ENCODE measurements around the gene RASA3. TPM values are rescaled to one million over a fixed set of nuclear protein-coding genes. Genes with fewer than 3 reads are reported as not detected.

Gene RASA3
- total RNA-seq, 1 experiment from 2014 or later = 18.6 TPM

DNA sequence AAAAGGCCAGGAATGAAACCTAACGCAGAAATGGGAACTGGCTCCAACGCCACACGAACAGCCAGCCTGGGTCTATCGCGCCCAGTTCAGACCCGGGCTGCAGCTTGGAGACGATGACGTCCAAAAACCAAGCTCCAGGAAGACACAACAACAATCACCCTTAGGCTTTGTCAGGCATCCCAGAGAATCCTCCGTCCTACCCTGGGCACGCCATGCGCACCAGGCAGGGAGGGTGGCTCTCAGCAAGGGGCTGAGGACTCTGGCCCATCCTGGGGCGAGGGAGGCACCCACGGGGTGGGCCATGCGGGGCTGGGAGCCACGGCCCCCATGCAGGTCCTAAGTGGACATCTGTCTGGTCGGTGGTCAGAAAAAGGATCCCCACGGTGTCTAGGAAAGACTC is 9.0 kb downstream of the RASA3 start:
- RAD21 ChIA-PET (ENCODE audit: low non-redundant PET in 1 of 2, low total read pairs in 2 of 2, uncharacterized antibody in 2 of 2, unreplicated experiment in 2 of 2) = no interaction called here
- Histone ChIP-seq H3K9me3 (ENCODE audit: control insufficient read depth in 1 of 2, insufficient read depth in 1 of 2, low read depth in 1 of 2, low read length in 2 of 2) (no peaks in the 10 kb centered on the region), H4K20me1 (ENCODE audit: insufficient read depth) (no peaks in the 10 kb centered on the region), H2AFZ (ENCODE audit: low read depth, low read length, poor library complexity, severe bottlenecking) (no peak overlapping the region), H3K27ac (ENCODE audit: low read depth, low read length) (no peak overlapping the region), H3K4me3 (replicated peaks in 1 of 2; ENCODE audit: low read depth in 1 of 2, low read length in 2 of 2) (no peak overlapping the region), H3K4me2 (ENCODE audit: low read length) (no peak overlapping the region), H3K27me3 (ENCODE audit: insufficient read depth, low read length) (no peaks in the 10 kb centered on the region), H3K9me2 (ENCODE audit: insufficient read depth) (no peaks in the 10 kb centered on the region), H3K9ac (ENCODE audit: low read length) (no peak overlapping the region), H3K36me3 (ENCODE audit: control insufficient read depth in 1 of 2, insufficient read depth in 2 of 2, low read length in 2 of 2) (no peaks in the 10 kb centered on the region), H3K4me1 (ENCODE audit: control insufficient read depth in 1 of 2, insufficient read depth in 2 of 2, low read length in 2 of 2) (peaks cover 13 to 39% of the 10 kb centered on the region in 2 experiments), H3K79me2 (ENCODE audit: insufficient read depth, low read length) (peaks cover 79% of the 10 kb centered on the region)
- TF ChIP-seq RAD21 (IDR thresholded peaks at IDR 0.05; ENCODE audit: low read depth) (no peak), EZH2 (IDR thresholded peaks at IDR 0.05) (no peak), POLR2A (IDR thresholded peaks at IDR 0.05; ENCODE audit: borderline replicate concordance, extremely low read depth, insufficient read depth, insufficient read length) (no peak), CBX3 (IDR thresholded peaks at IDR 0.05; ENCODE audit: low read depth) (no peak), EGR1 (IDR thresholded peaks at IDR 0.05; ENCODE audit: low read depth) (no peak), FOSL1 (IDR thresholded peaks at IDR 0.05; ENCODE audit: low read depth) (no peak), CEBPB (IDR thresholded peaks at IDR 0.05; ENCODE audit: low read depth) (no peak), SP1 (IDR thresholded peaks at IDR 0.05; ENCODE audit: low read depth) (no peak), ZFX (IDR thresholded peaks at IDR 0.05) (no peak), ZNF274 (IDR thresholded peaks at IDR 0.05; ENCODE audit: low read depth, low read length) (no peak), TCF7L2 (IDR thresholded peaks at IDR 0.05; ENCODE audit: borderline replicate concordance, extremely low read depth, insufficient read depth, insufficient read length) (no peak)
- TF ChIP-seq, protein P1, sequence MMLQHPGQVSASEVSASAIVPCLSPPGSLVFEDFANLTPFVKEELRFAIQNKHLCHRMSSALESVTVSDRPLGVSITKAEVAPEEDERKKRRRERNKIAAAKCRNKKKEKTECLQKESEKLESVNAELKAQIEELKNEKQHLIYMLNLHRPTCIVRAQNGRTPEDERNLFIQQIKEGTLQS (IDR thresholded peaks at IDR 0.05) = no peak
- intact Hi-C loops (cut with micrococcal nuclease) = no loop called here
- BruUV-seq (replicated peaks) = no TSS peak
- POLR2A ChIA-PET = no interaction called here
- ATAC-seq (no peak), DNase-seq (ENCODE audit: low read depth, low spot score) (no peak)
- CTCF ChIA-PET = no interaction called here

DNA sequence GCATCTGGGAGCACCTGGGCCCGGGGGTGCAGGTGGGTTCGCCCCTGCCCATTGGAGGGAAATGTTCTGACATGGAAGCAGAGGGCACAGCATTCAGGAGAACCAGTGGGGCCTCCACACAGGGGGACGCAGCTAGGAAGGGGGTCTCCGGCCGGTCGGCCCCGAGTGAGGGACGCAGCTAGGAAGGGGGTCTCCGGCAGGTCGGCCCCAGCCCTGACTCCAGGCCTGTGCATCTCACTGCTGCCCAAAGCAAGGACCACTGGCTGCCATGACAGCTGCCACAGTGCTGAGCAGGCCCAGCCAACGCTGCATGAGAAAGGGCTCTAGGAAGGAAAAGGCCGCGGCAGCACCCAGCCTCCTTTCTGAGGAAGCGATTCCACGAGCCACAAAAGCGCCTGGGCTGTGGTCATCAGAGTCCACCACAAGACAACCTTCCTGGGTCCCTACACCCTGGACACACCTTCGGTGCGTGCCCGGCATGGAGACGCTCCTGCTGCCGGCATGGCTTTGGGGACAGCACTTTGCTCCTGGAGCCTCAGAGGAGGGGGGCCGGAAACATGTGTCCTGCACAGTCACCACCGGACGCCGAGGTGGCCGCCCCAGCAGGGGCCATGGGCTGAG is 9.7 kb downstream of the RASA3 start:
- TF ChIP-seq POLR2A (IDR thresholded peaks at IDR 0.05; ENCODE audit: borderline replicate concordance, extremely low read depth, insufficient read depth, insufficient read length) (no peak), CTCF (IDR thresholded peaks at IDR 0.05 in 2 of 3, conservative IDR thresholded peaks at IDR 0.05 in 1 of 3; ENCODE audit: borderline replicate concordance in 1 of 3, insufficient read depth in 1 of 3, low read depth in 2 of 3, low read length in 2 of 3) (no peak), ZBTB33 (IDR thresholded peaks at IDR 0.05; ENCODE audit: extremely low read depth, insufficient replicate concordance, low read length) (no peak), EGR1 (IDR thresholded peaks at IDR 0.05; ENCODE audit: low read depth) (no peak), SP1 (IDR thresholded peaks at IDR 0.05; ENCODE audit: low read depth) (no peak), RAD21 (IDR thresholded peaks at IDR 0.05; ENCODE audit: low read depth) (no peak)
- TF ChIP-seq, protein P1 (IDR thresholded peaks at IDR 0.05) = no peak
- TF ChIP-seq, protein P2, sequence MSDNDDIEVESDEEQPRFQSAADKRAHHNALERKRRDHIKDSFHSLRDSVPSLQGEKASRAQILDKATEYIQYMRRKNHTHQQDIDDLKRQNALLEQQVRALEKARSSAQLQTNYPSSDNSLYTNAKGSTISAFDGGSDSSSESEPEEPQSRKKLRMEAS (IDR thresholded peaks at IDR 0.05) = no peak
- H3K9me3 ChIP-seq (ENCODE audit: control insufficient read depth in 1 of 2, insufficient read depth in 1 of 2, low read depth in 1 of 2, low read length in 2 of 2) = no peaks in the 10 kb centered on the region
- ChIA-PET RAD21 (ENCODE audit: low non-redundant PET in 1 of 2, low total read pairs in 2 of 2, uncharacterized antibody in 2 of 2, unreplicated experiment in 2 of 2) (no interaction called here), POLR2A (no interaction called here), CTCF (no interaction called here)
- BruUV-seq (replicated peaks) = no TSS peak
- intact Hi-C loops (cut with micrococcal nuclease) = no loop called here
- H3K27ac ChIP-seq (ENCODE audit: low read depth, low read length) = no peak overlapping the region
- H3K4me2 ChIP-seq (ENCODE audit: low read length) = no peak overlapping the region
- H3K9me2 ChIP-seq (ENCODE audit: insufficient read depth) = no peaks in the 10 kb centered on the region
- H3K4me1 ChIP-seq (ENCODE audit: control insufficient read depth in 1 of 2, insufficient read depth in 2 of 2, low read length in 2 of 2) = peaks cover 6 to 35% of the 10 kb centered on the region in 2 experiments
- H3K4me3 ChIP-seq (replicated peaks in 1 of 2; ENCODE audit: low read depth in 1 of 2, low read length in 2 of 2) = no peak overlapping the region
- no peak overlapping the region for H2AFZ ChIP-seq (ENCODE audit: low read depth, low read length, poor library complexity, severe bottlenecking)
- H3K36me3 ChIP-seq (ENCODE audit: control insufficient read depth in 1 of 2, insufficient read depth in 2 of 2, low read length in 2 of 2) = no peaks in the 10 kb centered on the region
- ATAC-seq (no peak), DNase-seq (ENCODE audit: low read depth, low spot score) (no peak)
- H3K27me3 ChIP-seq (ENCODE audit: insufficient read depth, low read length) = no peaks in the 10 kb centered on the region
- H3K9ac ChIP-seq (ENCODE audit: low read length) = no peak overlapping the region
- peaks cover 78% of the 10 kb centered on the region for H3K79me2 ChIP-seq (ENCODE audit: insufficient read depth, low read length)
- H4K20me1 ChIP-seq (ENCODE audit: insufficient read depth) = no peaks in the 10 kb centered on the region

Data from HCT116 (cell line).